CD4-positive, CD25-positive, alpha-beta regulatory T cell (primary cell): ENCODE data around the gene PRSS1. TPM values are rescaled to one million over a fixed set of nuclear protein-coding genes. Genes with fewer than 3 reads are reported as not detected.

Source experiments
- ATAC-seq, 2 donors: fragments of 150-1000 bp; cut with Tn5 transposase; one replicate each; pipeline ENCODE4 v1.10.0; 2021; ENCODE audit warnings: low read depth in 2 of 2, moderate number of reproducible peaks in 2 of 2, moderate library complexity in 1 of 2
- DNase-seq, 3 donors: peaks; one replicate each; pipeline versions ENCODE4 v3.0.0 to v3.0.0-alpha.2; 2012 to 2022; ENCODE audit warnings: mixed read lengths in 1 of 3
- H3K27ac ChIP-seq: one replicate; pipeline ENCODE4 v1.7.0; 2013; ENCODE audit warnings: mild to moderate bottlenecking, low read length; ENCODE audit not compliant: insufficient read depth, poor library complexity, severe bottlenecking
- H3K27me3 ChIP-seq: one replicate; pipeline ENCODE4 v1.7.0; 2013; ENCODE audit warnings: low read length; ENCODE audit not compliant: control insufficient read depth, insufficient read depth
- H3K36me3 ChIP-seq: one replicate; pipeline ENCODE4 v1.7.0; 2013; ENCODE audit warnings: mild to moderate bottlenecking, low read length, moderate library complexity; ENCODE audit not compliant: control insufficient read depth, insufficient read depth
- H3K4me1 ChIP-seq: 2 replicates; pipeline ENCODE4 v1.7.0; 2013; ENCODE audit warnings: mild to moderate bottlenecking, low read length; ENCODE audit not compliant: insufficient read depth, control insufficient read depth, poor library complexity, severe bottlenecking
- H3K4me3 ChIP-seq: one replicate; pipeline ENCODE4 v1.7.0; 2013; ENCODE audit warnings: low read depth, mild to moderate bottlenecking, low read length, moderate library complexity
- H3K9me3 ChIP-seq, 2 experiments: 1 replicate in 1 of 2; 2 replicates in 1 of 2; pipeline ENCODE4 v1.7.0; 2013; ENCODE audit warnings: low read length in 2 of 2, mild to moderate bottlenecking in 1 of 2, moderate library complexity in 1 of 2; ENCODE audit not compliant: control insufficient read depth in 2 of 2
- H3K27ac Mint-ChIP-seq, 3 donors: one replicate each; pipeline ENCODE4 v1.8.0; 2020 to 2022; ENCODE audit warnings: mild to moderate bottlenecking in 3 of 3, mixed read lengths in 3 of 3, moderate library complexity in 2 of 3
- H3K27me3 Mint-ChIP-seq: one replicate; pipeline ENCODE4 v1.8.0; 2022; ENCODE audit warnings: mild to moderate bottlenecking, mixed read lengths
- H3K36me3 Mint-ChIP-seq: one replicate; pipeline ENCODE4 v1.8.0; 2020; ENCODE audit warnings: mixed read lengths
- H3K4me1 Mint-ChIP-seq, 4 donors: one replicate each; pipeline ENCODE4 v1.8.0; 2020 to 2022; ENCODE audit warnings: mixed read lengths in 4 of 4, mild to moderate bottlenecking in 1 of 4
- H3K4me3 Mint-ChIP-seq, 4 donors: one replicate each; pipeline ENCODE4 v1.8.0; 2020 to 2022; ENCODE audit warnings: mild to moderate bottlenecking in 4 of 4, mixed read lengths in 4 of 4, moderate library complexity in 3 of 4
- H3K9me3 Mint-ChIP-seq, 7 donors: one replicate each; pipeline ENCODE4 v1.8.0; 2020 to 2022; ENCODE audit warnings: mixed read lengths in 7 of 7, mild to moderate bottlenecking in 3 of 7, moderate library complexity in 2 of 7
- polyA plus RNA-seq, 4 donors: library from polyadenylated mRNA; unstranded; fragments of 300-500 nt; fragmentation: Illumina TruSeq; gene quantifications; one replicate each; pipeline ENCODE4 v1.2.3, GENCODE V29; 2021
- total RNA-seq: library from RNA; stranded (reverse); gene quantifications from one replicate; pipeline ENCODE4 v1.2.3, GENCODE V29; 2022

The PRSS1 gene
- total and polyA plus RNA-seq, 5 donors from 2014 or later: 0.49 TPM; not detected in 4

GRCh38 chr7:142785841-142786250 is 36.6 kb downstream of the PRSS1 start:
- ATAC-seq (peak; percentile 79 to 86), DNase-seq (peak; percentile 79 to 93 (median 87))
- Histone ChIP-seq H3K36me3 (peaks cover 27% of the 10 kb centered on the region), H3K27me3 (no peaks in the 10 kb centered on the region), H3K9me3 (no peaks in the 10 kb centered on the region), H3K4me1 (peaks cover 9% of the 10 kb centered on the region), H3K4me3 (peak overlapping the region; percentile 77), H3K27ac (peak overlapping the region; percentile 100)
- Mint-ChIP-seq H3K36me3 (peaks cover 33% of the 10 kb centered on the region), H3K27me3 (peaks cover 6% of the 10 kb centered on the region), H3K4me3 (peak overlapping the region; percentile 87 to 100 (median 96)), H3K9me3 (peaks cover 0 to 4% (median 0%) of the 10 kb centered on the region in 7 donors), H3K4me1 (peaks cover 2 to 18% (median 10%) of the 10 kb centered on the region in 4 donors), H3K27ac (peak overlapping the region; percentile 97 to 100 (median 99))

DNA sequence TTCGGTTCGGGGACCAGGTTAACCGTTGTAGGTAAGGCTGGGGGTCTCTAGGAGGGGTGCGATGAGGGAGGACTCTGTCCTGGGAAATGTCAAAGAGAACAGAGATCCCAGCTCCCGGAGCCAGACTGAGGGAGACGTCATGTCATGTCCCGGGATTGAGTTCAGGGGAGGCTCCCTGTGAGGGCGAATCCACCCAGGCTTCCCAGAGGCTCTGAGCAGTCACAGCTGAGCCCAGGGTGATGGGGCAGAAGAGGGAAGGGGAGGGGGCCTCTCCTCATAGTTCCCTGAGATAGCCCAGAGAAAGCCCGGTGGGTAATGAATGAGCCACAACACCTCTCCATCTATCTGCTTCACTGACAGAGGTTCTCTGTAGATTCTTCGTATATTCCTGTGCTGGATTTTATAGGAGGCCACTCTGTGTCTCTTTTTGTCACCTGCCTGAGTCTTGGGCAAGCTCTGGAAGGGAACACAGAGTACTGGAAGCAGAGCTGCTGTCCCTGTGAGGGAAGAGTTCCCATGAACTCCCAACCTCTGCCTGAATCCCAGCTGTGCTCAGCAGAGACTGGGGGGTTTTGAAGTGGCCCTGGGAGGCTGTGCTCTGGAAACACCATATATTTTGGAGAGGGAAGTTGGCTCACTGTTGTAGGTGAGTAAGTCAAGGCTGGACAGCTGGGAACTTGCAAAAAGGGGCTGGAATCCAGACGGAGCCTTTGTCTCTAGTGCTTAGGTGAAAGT is 37.9 kb downstream of the PRSS1 start:
- H3K4me3 ChIP-seq: peak overlapping the region; percentile 98
- peak in 2 of 3 donors; percentile 14 to 16 for DNase-seq

DNA sequence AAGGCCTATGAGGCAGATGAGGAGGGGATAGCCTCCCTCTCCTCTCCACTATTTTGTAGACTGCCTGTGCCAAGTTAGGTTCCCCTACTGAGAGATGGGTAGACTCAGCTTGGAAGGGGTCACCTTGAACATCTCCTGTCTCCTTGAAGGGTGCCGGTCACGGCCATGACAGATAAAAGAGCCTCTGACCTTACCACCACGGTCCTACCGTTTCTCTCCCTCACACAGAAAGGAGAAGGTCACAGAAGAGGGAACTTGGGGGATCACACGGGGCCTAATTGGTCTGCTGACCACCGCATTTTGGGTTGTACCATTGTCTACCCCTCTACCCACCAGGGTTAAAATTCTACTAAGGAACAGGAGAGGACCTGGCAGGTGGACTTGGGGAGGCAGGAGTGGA is 38.5 kb downstream of the PRSS1 start:
- ATAC-seq: no peak
- Mint-ChIP-seq H3K27ac (peak overlapping the region; percentile 85 to 100 (median 99)), H3K4me1 (peaks cover 4 to 23% (median 14%) of the 10 kb centered on the region in 4 donors), H3K36me3 (peaks cover 46% of the 10 kb centered on the region), H3K9me3 (peaks cover 0 to 6% (median 0%) of the 10 kb centered on the region in 7 donors), H3K27me3 (peaks cover 6% of the 10 kb centered on the region), H3K4me3 (peak overlapping the region; percentile 98 to 100 (median 99))
- peak in 2 of 3 donors; percentile 28 to 30 for DNase-seq
- peak overlapping the region; percentile 100 for H3K27ac ChIP-seq
- no peaks in the 10 kb centered on the region for H3K27me3 ChIP-seq
- H3K4me3 ChIP-seq: peak overlapping the region; percentile 98
- no peaks in the 10 kb centered on the region for H3K9me3 ChIP-seq
- peaks cover 26% of the 10 kb centered on the region for H3K4me1 ChIP-seq
- H3K36me3 ChIP-seq: peaks cover 36% of the 10 kb centered on the region

More for the DNA sequence above, 37.9 kb downstream of the PRSS1 start:
- Histone ChIP-seq H3K4me1 (peaks cover 20% of the 10 kb centered on the region), H3K27me3 (no peaks in the 10 kb centered on the region), H3K27ac (peak overlapping the region; percentile 100), H3K36me3 (peaks cover 33% of the 10 kb centered on the region), H3K9me3 (no peaks in the 10 kb centered on the region)
- ATAC-seq: no peak
- Mint-ChIP-seq H3K36me3 (peaks cover 40% of the 10 kb centered on the region), H3K27me3 (peaks cover 6% of the 10 kb centered on the region), H3K9me3 (peaks cover 0 to 6% (median 0%) of the 10 kb centered on the region in 7 donors), H3K27ac (peak overlapping the region; percentile 85 to 100 (median 99)), H3K4me3 (peak overlapping the region; percentile 98 to 100 (median 99)), H3K4me1 (peaks cover 4 to 18% (median 12%) of the 10 kb centered on the region in 4 donors)

- Mint-ChIP-seq H3K4me3 (peak overlapping the region; percentile 98 to 100 (median 99)), H3K27me3 (peaks cover 6% of the 10 kb centered on the region), H3K4me1 (peaks cover 9 to 26% (median 15%) of the 10 kb centered on the region in 4 donors), H3K27ac (peak overlapping the region; percentile 85 to 100 (median 99)), H3K9me3 (peaks cover 0 to 6% (median 0%) of the 10 kb centered on the region in 7 donors), H3K36me3 (peaks cover 53% of the 10 kb centered on the region)
- no peaks in the 10 kb centered on the region for H3K27me3 ChIP-seq
- DNase-seq: peak in 2 of 3 donors; percentile 26 to 41
- peaks cover 34% of the 10 kb centered on the region for H3K4me1 ChIP-seq
- peak overlapping the region; percentile 100 for H3K27ac ChIP-seq
- peaks cover 40% of the 10 kb centered on the region for H3K36me3 ChIP-seq
- no peak for ATAC-seq
- peak overlapping the region; percentile 98 for H3K4me3 ChIP-seq
- no peaks in the 10 kb centered on the region for H3K9me3 ChIP-seq
These were observed 39.3 kb downstream of the PRSS1 start for GRCh38 chr7:142788303-142789289.

DNA sequence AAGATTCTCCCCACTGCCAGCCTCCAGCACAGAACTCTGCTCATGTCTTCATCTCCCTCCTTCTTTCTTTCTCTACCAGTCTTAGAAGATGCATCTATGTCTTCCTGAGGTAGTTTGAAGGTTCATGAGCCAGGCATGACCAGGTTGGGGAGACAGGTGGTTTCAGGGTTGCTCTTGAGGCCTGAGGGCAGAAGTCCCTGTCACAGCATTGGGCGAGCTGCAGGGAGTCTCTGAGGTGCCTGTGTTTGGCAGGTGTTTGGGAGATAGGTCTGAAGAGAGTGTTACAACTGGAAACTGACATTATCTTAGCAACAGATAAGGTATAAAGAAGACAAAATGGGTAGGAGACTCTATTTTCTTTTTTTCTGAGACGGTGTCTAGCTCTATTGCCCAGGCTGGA is 40.2 kb downstream of the PRSS1 start:
- DNase-seq (peak in 2 of 3 donors; percentile 36 to 61), ATAC-seq (no peak)
- Mint-ChIP-seq H3K36me3 (peaks cover 59% of the 10 kb centered on the region), H3K4me3 (peak overlapping the region; percentile 98 to 100 (median 99)), H3K27me3 (peaks cover 6% of the 10 kb centered on the region), H3K4me1 (peaks cover 17 to 34% (median 22%) of the 10 kb centered on the region in 4 donors), H3K27ac (peak overlapping the region; percentile 85 to 100 (median 99)), H3K9me3 (peaks cover 0 to 6% (median 0%) of the 10 kb centered on the region in 7 donors)
- H3K27me3 ChIP-seq: no peaks in the 10 kb centered on the region
- peaks cover 40% of the 10 kb centered on the region for H3K36me3 ChIP-seq
- peak overlapping the region; percentile 98 for H3K4me3 ChIP-seq
- peaks cover 42% of the 10 kb centered on the region for H3K4me1 ChIP-seq
- no peaks in the 10 kb centered on the region for H3K9me3 ChIP-seq
- peak overlapping the region; percentile 100 for H3K27ac ChIP-seq

GRCh38 chr7:142790056-142790455 is 40.8 kb downstream of the PRSS1 start:
- peak in 2 of 3 donors; percentile 34 to 58 for DNase-seq
- Histone ChIP-seq H3K27ac (peak overlapping the region; percentile 100), H3K27me3 (no peaks in the 10 kb centered on the region), H3K4me3 (peak overlapping the region; percentile 98), H3K4me1 (peaks cover 49% of the 10 kb centered on the region), H3K36me3 (peaks cover 40% of the 10 kb centered on the region), H3K9me3 (no peaks in the 10 kb centered on the region)
- peaks cover 6% of the 10 kb centered on the region for H3K27me3 Mint-ChIP-seq
- ATAC-seq: no peak
- peaks cover 59% of the 10 kb centered on the region for H3K36me3 Mint-ChIP-seq
- peak overlapping the region; percentile 98 to 100 (median 99) for H3K4me3 Mint-ChIP-seq
- H3K4me1 Mint-ChIP-seq: peaks cover 20 to 40% (median 27%) of the 10 kb centered on the region in 4 donors
- H3K27ac Mint-ChIP-seq: peak overlapping the region; percentile 85 to 100 (median 99)
- peaks cover 0 to 6% (median 0%) of the 10 kb centered on the region in 7 donors for H3K9me3 Mint-ChIP-seq

DNA sequence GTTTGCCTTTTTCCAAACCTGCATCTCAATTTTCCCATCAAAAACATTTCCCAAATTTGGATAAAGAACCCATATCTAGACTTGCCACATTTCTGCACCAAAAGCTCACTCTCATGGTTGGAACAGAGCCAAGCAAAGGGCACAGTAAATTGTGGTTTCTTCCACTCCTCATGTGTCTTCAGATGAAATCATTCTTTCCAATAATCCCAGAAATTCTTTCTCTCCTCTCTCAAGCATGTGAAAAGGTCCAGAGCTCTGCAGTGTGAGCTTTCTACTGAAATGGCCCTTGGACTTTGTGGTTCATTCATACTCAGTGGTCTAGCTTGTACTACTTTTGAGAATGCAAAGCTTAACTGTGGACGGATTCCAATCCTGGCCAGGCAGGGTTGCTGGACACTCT is 41.3 kb downstream of the PRSS1 start:
- Mint-ChIP-seq H3K27ac (peak overlapping the region; percentile 88 to 100 (median 99)), H3K36me3 (peaks cover 59% of the 10 kb centered on the region), H3K4me3 (peak overlapping the region; percentile 98 to 100 (median 99)), H3K27me3 (peaks cover 5% of the 10 kb centered on the region), H3K9me3 (peaks cover 0 to 6% (median 0%) of the 10 kb centered on the region in 7 donors), H3K4me1 (peaks cover 18 to 41% (median 30%) of the 10 kb centered on the region in 4 donors)
- Histone ChIP-seq H3K4me1 (peaks cover 53% of the 10 kb centered on the region), H3K27ac (peak overlapping the region; percentile 100), H3K4me3 (peak overlapping the region; percentile 98), H3K27me3 (no peaks in the 10 kb centered on the region), H3K9me3 (no peaks in the 10 kb centered on the region), H3K36me3 (peaks cover 40% of the 10 kb centered on the region)
- DNase-seq: peak in 2 of 3 donors; percentile 11 to 29
- ATAC-seq: no peak
